GM12891 (cell line): ENCODE measurements around the gene GEMIN5.

Experiments
- POLR2A ChIP-seq: IDR thresholded peaks from 2 replicates; pipeline ENCODE4 v1.6.1; 2011; ENCODE audit warnings: low read depth, low read length, control low read depth
- TAF1 ChIP-seq: IDR thresholded peaks from 2 replicates; pipeline ENCODE4 v1.6.1; 2011; ENCODE audit warnings: low read depth, low read length, control low read depth

DNA sequence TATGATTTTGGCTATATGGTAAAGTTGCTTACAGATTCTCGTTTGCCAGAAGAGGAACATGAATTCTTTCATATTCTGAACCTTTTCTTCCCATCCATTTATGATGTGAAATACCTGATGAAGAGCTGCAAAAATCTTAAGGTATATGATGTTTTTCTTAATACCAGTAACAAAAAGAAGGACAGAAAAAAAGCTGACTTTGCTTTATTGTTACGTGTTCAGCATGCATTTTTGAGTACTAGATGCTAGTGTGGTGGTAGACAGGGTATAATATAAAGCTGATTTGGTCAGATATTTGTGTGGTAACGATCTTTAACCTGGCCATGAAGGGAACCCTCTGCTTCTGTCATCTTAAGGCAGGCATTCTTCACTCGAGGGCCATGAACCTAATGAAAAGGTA is 66.3 kb downstream of the GEMIN5 start:
- no peak for TF ChIP-seq POLR2A
- no peak for TF ChIP-seq TAF1
